HG02943 (cell line): ENCODE data around the gene GTF2A1L.
"Not testable (repeated sequence)": the region's sequence is repeated elsewhere in the genome, so short reads cannot be mapped to it uniquely, and the experiment has no call there.

Experiments
- ATAC-seq: cut with Tn5 transposase; IDR thresholded peaks from one replicate; pipeline ENCODE4 v1.9.1; 2021; ENCODE audit warnings: mild to moderate bottlenecking, low read depth, moderate library complexity; ENCODE audit not compliant: unreplicated experiment

Gene GTF2A1L, protein sequence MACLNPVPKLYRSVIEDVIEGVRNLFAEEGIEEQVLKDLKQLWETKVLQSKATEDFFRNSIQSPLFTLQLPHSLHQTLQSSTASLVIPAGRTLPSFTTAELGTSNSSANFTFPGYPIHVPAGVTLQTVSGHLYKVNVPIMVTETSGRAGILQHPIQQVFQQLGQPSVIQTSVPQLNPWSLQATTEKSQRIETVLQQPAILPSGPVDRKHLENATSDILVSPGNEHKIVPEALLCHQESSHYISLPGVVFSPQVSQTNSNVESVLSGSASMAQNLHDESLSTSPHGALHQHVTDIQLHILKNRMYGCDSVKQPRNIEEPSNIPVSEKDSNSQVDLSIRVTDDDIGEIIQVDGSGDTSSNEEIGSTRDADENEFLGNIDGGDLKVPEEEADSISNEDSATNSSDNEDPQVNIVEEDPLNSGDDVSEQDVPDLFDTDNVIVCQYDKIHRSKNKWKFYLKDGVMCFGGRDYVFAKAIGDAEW

GRCh38 chr2:48617618-48618017, at the start of gene GTF2A1L:
Gene GTF2A1L (plus strand): TSS chr2:48617856. CDS start chr2:48617875, 19 bp downstream.
- ATAC-seq = no peak

DNA sequence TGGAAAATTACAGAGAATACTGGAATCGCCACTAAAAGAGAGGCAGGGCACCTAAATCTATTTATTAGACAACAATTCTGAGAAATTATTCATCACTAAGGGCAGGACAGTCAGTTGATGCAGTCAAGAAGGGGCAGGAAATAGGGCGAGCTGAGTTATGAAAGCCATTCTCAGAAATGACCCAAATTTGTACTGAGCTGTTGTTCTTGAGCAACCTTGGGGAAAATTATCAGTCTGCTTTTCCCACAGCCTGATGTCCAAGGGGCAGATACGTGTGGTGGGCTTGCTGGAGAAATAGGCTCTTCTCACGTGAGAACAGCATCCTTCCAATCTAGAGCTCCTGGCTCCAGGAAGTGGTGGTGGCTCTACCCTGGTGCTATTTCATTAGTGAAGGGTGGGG, 49.1 kb upstream of the GTF2A1L start:
- ATAC-seq = no peak

DNA sequence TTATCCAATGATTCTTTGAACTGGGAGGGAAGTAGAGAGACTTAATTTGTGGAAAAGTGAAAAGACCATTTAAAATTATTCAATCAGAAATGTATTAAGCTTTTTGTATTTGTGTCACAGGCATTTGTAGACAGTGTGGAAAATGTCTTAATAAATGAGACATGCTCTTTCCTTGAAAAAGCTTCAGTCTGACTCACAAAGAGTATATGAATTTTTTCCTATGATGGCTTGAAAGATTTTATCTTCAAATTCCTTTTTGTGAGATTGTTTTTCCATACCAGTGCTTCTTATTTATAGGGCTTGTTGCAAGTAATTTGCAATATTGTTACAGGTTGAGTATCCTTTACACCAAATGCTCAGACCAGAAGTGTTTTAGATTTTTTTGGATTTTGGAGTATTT, 48.2 kb upstream of the GTF2A1L start:
- no peak for ATAC-seq

GRCh38 chr2:48572816-48573215, 44.8 kb upstream of the GTF2A1L start:
- ATAC-seq = no peak

DNA sequence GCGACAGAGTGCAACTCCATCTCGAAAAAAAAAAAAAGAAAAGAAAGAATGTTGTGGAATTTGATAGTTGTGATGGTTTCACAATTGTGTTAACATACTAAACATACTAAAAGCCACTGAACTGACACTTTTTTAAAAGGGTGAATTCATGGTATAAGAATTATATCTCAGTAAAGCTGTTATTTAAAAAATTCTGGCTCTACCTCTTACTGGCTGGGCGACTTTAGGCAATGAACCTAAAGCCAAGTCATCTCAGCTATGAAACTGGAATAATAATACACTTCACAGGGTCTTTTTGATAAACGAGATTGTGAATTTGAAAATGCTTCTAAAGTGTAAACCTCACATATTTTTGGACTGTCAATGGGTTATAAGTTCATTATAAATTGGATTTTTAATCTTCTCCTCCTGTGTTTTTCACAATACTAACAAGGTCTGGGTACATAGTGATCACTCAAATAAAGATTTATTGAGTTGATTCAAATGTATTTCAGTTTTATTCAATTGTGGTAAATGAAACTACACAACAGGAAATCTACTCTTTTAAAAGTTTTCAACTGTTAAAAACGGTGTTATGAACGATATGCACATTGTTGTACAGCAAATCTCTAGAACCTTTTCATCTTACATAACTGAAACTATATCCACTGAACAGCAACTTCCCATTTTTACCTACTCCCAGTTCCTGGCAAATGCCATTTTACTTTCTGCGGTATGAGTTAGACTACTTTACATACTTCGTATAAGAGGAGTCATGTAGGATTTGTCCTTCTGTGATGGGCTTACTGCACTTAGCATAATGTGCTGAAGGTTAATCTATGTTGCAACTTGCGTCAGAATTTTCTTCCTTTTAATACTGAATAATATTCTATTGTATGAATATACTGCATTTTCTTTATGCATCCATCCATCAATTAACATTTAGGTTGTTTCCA, 43.0 kb upstream of the GTF2A1L start:
- ATAC-seq = no peak

DNA sequence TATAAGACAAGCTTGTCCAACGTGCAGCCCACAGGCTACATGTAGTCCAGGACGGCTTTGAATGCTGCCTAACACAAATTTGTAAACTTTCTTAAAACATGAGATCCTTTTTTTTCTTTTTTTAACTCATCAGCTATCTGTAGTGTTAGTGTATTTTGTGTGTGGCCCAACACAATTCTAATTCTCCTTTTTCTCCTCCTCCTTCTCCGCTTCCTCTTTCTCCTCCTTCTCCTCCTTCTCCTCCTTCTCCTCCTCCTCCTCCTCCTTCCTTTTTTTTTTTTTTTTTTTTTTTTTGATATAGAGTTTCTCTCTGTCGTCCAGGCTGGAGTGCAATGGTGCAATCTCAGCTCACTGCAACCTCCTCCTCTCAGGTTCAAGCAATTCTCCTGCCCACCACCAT, 39.3 kb upstream of the GTF2A1L start:
- ATAC-seq = no peak

DNA sequence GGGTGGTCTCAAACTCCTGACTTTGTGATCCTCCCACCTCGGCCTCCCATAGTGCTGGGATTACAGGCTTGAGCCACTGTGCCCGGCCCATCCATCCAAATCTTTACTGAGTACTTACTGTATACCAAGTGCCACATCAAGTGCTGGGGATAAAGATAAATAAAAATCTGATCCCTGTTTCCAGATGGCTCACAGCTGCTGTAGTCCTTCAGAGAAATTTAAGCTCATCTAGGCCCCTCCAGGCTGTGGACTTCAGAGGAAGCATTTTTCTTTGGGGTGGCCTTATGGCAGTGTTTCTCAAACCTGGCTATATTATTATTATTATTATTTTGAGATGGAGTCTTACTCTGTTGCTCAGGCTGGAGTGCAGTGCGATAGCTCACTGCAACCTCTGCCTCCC, 33.7 kb upstream of the GTF2A1L start:
- no peak for ATAC-seq

DNA sequence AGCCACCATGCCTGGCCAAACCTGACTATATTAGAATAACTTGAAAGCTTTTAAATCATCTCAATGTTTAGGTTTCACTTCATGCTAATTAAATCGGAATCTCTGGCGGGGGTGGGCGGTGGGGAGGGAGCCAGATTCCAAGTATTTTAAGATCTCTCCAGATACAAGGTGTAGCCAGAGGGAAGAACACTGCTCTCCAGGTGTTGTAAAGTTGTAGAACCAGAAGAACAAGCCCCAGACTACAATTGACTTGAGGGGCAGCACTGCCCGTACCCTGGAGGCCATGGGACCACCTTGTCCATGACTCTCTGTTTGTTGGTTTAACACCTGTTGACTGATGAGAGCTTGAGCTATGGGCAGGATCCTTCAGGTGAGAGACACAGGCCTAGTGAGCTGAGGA, 33.1 kb upstream of the GTF2A1L start:
- no peak for ATAC-seq

DNA sequence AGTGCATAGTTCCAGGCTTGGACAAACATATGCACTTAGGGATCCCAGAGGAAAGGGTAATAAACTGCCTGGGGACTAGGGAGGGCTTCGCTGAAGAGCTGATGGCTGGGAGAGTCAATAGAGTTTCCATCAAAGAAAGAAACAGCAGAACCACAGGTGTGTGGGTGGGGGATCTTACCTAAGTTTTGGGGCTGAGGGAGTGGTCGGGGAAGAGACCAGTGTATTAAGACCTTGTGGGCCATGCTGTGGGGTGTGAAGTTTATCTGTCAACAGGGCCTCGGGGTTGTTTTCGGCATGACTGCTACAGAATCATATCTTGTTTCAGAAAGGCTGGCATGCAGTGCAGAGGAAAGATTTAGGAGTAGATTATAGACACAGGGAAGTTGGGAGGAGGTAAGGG, 31.2 kb upstream of the GTF2A1L start:
- no peak for ATAC-seq

DNA sequence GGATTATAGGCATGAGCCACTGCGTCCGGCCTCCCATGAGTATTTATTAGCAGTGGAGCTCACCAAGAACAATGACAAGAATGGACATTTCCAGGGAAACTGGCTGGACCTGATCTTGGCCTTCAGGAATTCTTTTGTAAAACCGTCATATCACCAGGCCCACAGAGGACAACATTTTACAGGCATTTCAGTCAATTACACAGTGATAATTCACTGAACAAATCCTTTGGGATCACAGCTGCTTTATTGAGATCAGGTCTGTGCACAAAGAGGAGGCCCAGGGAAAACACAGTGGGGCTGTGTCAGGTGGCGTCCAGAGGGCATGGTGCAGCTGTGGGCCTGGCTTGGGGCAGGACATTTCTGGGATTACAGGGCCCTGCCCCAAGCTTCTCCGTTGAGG, 30.1 kb upstream of the GTF2A1L start:
- ATAC-seq = no peak

GRCh38 chr2:48587961-48588360, 29.7 kb upstream of the GTF2A1L start:
- no peak for ATAC-seq

GRCh38 chr2:48588745-48589144, 28.9 kb upstream of the GTF2A1L start:
- no peak for ATAC-seq

- ATAC-seq = no peak
Observed at GRCh38 chr2:48589170-48589767, 28.4 kb upstream of the GTF2A1L start.

DNA sequence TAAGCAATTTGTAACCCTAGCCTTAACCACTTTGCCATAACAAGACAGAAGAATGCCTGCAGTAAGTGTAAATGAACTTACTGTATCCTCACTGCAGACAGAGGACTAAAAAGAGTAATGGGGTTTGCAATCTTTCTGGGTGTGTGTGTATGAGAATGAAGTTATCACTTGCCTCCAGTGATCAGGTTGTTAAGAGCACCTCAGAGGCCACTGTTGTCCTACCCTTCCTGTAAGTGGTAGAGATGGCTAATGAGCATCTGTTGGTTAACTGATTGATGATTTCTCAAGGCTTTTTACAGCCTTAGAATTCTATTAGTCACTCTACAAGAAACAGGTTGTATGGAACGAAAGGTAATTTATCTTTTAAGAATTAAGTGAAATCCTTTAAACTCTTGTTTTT, 27.6 kb upstream of the GTF2A1L start:
- no peak for ATAC-seq

DNA sequence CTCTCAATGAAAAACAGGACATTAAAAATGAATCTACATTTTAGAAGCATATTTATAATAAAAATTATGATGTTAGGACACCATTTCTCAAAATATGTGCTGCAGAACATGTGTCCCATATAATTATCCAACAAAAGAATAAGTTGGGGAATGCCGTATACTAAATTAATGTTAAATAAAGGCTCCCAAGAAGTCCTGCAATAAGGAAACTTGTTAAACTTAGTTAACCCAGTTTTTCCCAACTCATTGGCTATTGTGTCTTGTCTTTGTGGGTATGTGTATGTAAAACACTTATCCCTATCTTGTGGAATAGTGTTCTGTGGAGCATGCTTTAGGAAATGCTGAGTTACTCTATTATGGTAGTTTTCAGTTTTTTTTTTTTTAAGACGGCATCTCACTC, 25.6 kb upstream of the GTF2A1L start:
- no peak for ATAC-seq

GRCh38 chr2:48596751-48597150, 20.9 kb upstream of the GTF2A1L start:
- ATAC-seq = not testable (repeated sequence)

- ATAC-seq = no peak
Observed at GRCh38 chr2:48597492-48597891, 20.2 kb upstream of the GTF2A1L start.

GRCh38 chr2:48600204-48600813, 17.3 kb upstream of the GTF2A1L start:
- no peak for ATAC-seq

- no peak for ATAC-seq
Observed at GRCh38 chr2:48600917-48601316, 16.7 kb upstream of the GTF2A1L start.

GRCh38 chr2:48601349-48601748, 16.3 kb upstream of the GTF2A1L start:
- ATAC-seq = no peak
